Measurements from ENCODE around the gene DCK.

DCK gene

GRCh38 chr4:70984589-70984988, 8.9 kb upstream of the DCK start:
- TF ChIP-seq, protein P1, sequence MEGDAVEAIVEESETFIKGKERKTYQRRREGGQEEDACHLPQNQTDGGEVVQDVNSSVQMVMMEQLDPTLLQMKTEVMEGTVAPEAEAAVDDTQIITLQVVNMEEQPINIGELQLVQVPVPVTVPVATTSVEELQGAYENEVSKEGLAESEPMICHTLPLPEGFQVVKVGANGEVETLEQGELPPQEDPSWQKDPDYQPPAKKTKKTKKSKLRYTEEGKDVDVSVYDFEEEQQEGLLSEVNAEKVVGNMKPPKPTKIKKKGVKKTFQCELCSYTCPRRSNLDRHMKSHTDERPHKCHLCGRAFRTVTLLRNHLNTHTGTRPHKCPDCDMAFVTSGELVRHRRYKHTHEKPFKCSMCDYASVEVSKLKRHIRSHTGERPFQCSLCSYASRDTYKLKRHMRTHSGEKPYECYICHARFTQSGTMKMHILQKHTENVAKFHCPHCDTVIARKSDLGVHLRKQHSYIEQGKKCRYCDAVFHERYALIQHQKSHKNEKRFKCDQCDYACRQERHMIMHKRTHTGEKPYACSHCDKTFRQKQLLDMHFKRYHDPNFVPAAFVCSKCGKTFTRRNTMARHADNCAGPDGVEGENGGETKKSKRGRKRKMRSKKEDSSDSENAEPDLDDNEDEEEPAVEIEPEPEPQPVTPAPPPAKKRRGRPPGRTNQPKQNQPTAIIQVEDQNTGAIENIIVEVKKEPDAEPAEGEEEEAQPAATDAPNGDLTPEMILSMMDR (IDR thresholded peaks at IDR 0.05; ENCODE audit: insufficient read depth, low read depth, low read length, missing control alignments): no peak
- H3K4me3 ChIP-seq (ENCODE audit: low read depth, low read length): no peak overlapping the region
- no peak for DNase-seq (ENCODE audit: low read depth)

DNA sequence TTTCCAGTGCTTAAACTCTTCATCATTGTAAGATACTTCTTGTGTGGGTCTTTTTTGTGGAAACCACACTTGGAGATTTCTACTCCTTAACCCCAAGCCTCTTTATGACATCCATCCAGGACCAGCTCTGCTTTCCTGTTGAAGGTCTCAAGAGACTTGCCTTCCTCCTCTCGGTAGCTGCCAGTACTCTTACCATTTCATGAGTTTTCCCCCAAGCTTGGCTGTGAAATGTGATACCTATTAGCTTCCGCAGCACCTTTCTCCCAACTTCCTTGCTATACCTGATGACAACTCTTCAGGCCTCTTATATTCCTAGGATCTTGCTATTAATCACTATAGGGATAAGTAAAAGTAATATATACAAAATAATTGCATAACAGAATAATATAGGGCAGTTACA, 1.9 kb upstream of the DCK start:
- no peak for DNase-seq (ENCODE audit: low read depth)
- TF ChIP-seq, protein P1 (IDR thresholded peaks at IDR 0.05; ENCODE audit: insufficient read depth, low read depth, low read length, missing control alignments): no peak
- no peak overlapping the region for H3K4me3 ChIP-seq (ENCODE audit: low read depth, low read length)

DNA sequence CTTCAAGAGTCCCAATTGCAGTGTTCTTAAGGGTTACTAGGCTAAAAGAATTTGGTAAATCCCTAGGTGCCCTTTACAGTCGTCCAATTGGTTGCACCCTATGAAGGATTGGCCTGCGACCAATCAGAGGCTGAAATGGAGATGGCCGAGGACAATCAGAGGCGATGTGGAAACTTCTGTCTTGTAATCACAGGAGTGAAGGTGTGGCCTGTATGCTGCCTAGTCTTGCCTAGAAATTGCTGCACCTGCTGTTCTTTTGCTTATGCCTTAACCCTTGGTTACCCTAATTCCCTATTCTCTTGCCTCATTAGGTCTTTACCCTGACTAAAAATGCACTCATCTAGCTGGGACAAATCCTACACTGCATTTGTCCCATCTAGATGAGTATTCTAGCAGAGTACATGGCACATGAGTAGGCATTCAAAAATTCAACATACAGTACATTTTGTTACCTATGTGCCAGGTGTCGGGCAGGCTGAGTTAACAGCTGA, 1.0 kb upstream of the DCK start:
- peak overlapping the region; percentile 91 for H3K4me3 ChIP-seq (ENCODE audit: low read depth, low read length)
- DNase-seq (ENCODE audit: low read depth): peak; percentile 29
- TF ChIP-seq, protein P1 (IDR thresholded peaks at IDR 0.05; ENCODE audit: insufficient read depth, low read depth, low read length, missing control alignments): no peak

DNA sequence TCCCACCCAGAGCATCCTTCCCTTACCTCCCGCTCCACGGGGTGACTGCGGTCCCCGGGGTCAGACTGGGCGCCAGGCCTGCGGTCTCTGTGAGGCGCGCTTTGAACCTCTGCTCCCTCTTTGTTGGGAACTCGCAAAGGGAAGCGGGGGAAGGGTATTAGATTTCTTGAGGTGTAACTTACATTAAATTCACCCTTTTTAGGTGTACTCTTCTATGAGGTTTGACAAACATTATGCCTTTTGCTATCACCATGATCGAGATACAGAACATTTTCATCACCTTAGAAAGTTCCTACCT, 569 bp downstream of the DCK start:
- TF ChIP-seq, protein P1 (IDR thresholded peaks at IDR 0.05; ENCODE audit: insufficient read depth, low read depth, low read length, missing control alignments): no peak
- H3K4me3 ChIP-seq (ENCODE audit: low read depth, low read length): peak overlapping the region; percentile 91
- no peak for DNase-seq (ENCODE audit: low read depth)

DNA sequence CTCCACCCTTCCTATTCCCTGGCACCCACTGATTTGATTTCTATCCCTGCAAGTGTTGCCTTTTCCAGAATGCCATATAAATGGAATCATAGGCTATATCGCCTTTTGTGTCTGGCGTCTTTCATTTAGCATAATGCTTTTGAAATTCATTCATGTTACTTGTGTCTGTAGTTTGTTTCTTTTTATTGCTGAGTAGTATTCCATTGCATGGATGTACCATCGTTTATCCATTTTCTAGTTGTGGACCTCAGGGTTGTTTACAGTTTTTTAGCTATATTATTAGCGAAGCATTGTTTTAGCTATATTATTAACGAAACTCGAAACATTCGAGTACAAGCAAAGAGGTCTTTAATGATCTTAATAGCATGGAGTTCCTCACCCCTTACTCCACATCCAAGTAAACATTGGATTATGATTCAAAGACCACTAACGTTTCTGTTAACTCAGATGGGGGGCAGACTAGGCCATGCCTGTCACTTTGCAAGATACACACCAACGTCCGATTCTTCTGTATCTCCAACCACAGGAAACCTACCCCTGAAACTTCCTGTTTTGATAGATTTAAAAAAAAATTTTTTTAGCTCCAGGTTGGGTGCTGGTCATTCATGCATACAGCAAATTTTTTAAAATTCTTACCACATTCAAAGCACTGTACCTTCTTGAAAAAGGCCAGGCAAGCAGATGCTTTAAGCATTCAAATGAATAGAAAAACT, 1.1 kb downstream of the DCK start:
- TF ChIP-seq, protein P1 (IDR thresholded peaks at IDR 0.05; ENCODE audit: insufficient read depth, low read depth, low read length, missing control alignments): no peak
- DNase-seq (ENCODE audit: low read depth): peak; percentile 78
- H3K4me3 ChIP-seq (ENCODE audit: low read depth, low read length): peak overlapping the region; percentile 91

DNA sequence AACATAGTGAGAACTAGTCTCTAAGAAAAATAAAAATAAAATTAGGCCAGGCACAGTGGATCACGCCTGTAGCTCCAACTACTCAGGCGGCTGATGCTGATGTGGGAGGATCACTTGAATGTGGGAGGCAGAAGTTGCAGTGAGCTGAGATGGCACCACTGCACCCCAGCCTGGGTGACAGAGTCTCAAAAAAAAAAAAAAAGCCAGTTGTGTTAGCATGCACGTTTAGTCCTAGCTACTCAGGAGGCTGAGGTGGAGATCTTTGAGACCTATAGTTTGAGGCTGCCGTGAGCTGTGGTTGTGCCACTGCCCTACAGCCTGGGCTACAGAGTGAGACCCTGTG, 2.5 kb downstream of the DCK start:
- H3K4me3 ChIP-seq (ENCODE audit: low read depth, low read length): peak overlapping the region; percentile 91
- no peak for DNase-seq (ENCODE audit: low read depth)

More for the DNA sequence above, 2.5 kb downstream of the DCK start:
- TF ChIP-seq, protein P1 (IDR thresholded peaks at IDR 0.05; ENCODE audit: insufficient read depth, low read depth, low read length, missing control alignments): no peak
